DND-41 (cell line): ENCODE measurements around the gene CCNI2.

Source experiments
- ATAC-seq: fragments of 200-7000 bp; cut with Tn5 transposase; 3 replicates; pipeline ENCODE4 v1.9.1; 2021; ENCODE audit warnings: low read depth; ENCODE audit not compliant: insufficient read depth
- DNase-seq: peaks from one replicate; pipeline ENCODE4 v3.0.0-alpha.2; 2020
- H2AFZ ChIP-seq: 2 replicates; pipeline ENCODE4 v1.6.0; 2012; ENCODE audit warnings: low read depth, low read length
- H3K27ac ChIP-seq: 2 replicates; pipeline ENCODE4 v1.5.1; 2012; ENCODE audit warnings: low read length, inconsistent platforms
- H3K27me3 ChIP-seq: fragments of 200-600 bp; sonication (generic); 2 replicates; pipeline ENCODE4 v1.6.0; 2012; ENCODE audit warnings: low read length, mild to moderate bottlenecking, inconsistent platforms; ENCODE audit not compliant: insufficient read depth, poor library complexity
- H3K36me3 ChIP-seq: 2 replicates; pipeline ENCODE4 v1.5.1; 2012; ENCODE audit warnings: low read length, inconsistent platforms; ENCODE audit not compliant: insufficient read depth
- H3K4me1 ChIP-seq: 2 replicates; pipeline ENCODE4 v1.5.1; 2012; ENCODE audit warnings: mild to moderate bottlenecking, low read length; ENCODE audit not compliant: insufficient read depth
- H3K4me2 ChIP-seq: 2 replicates; pipeline ENCODE4 v1.6.0; 2012; ENCODE audit warnings: mild to moderate bottlenecking, moderate library complexity, low read length, inconsistent platforms; ENCODE audit not compliant: insufficient read depth
- H3K4me3 ChIP-seq, 2 experiments: fragments of 200-600 bp in 1 of 2; shearing (Covaris generic) in 1 of 2; 2 replicates each; pipeline ENCODE4 v1.5.1; 2012 to 2016; ENCODE audit warnings: inconsistent platforms in 2 of 2, low read length in 2 of 2, mild to moderate bottlenecking in 2 of 2, low read depth in 1 of 2, moderate library complexity in 1 of 2
- H3K79me2 ChIP-seq: 2 replicates; pipeline ENCODE4 v1.6.0; 2012; ENCODE audit warnings: low read length, inconsistent platforms; ENCODE audit not compliant: insufficient read depth
- H3K9ac ChIP-seq: 2 replicates; pipeline ENCODE4 v1.6.0; 2012; ENCODE audit warnings: low read depth, mild to moderate bottlenecking, inconsistent platforms, low read length, moderate library complexity
- H3K9me3 ChIP-seq: 2 replicates; pipeline ENCODE4 v1.5.1; 2012; ENCODE audit warnings: low read length, moderate library complexity, mild to moderate bottlenecking, inconsistent platforms; ENCODE audit not compliant: insufficient read depth, severe bottlenecking
- H4K20me1 ChIP-seq: 2 replicates; pipeline ENCODE4 v1.6.0; 2012; ENCODE audit warnings: low read length; ENCODE audit not compliant: insufficient read depth
- CTCF ChIP-seq: IDR thresholded peaks from 2 replicates; pipeline ENCODE4 v1.5.1; 2012; ENCODE audit warnings: borderline replicate concordance, low read length, moderate library complexity, mild to moderate bottlenecking; ENCODE audit not compliant: poor library complexity, severe bottlenecking; ENCODE audit errors: extremely low read depth
- EZH2 ChIP-seq: IDR thresholded peaks from 3 replicates; pipeline ENCODE4 v1.6.1; 2012; ENCODE audit warnings: borderline replicate concordance, low read depth, mild to moderate bottlenecking, moderate library complexity, low read length, inconsistent platforms; ENCODE audit not compliant: severe bottlenecking

The CCNI2 gene

GRCh38 chr5:132768485-132768868, 21.3 kb downstream of the CCNI2 start:
- H2AFZ ChIP-seq = no peak overlapping the region
- DNase-seq (no peak), ATAC-seq (no peak)
- H3K4me1 ChIP-seq = no peaks in the 10 kb centered on the region; the same call in 1 of the 2 replicates
- no peak overlapping the region for H3K4me3 ChIP-seq
- peaks cover 48% of the 10 kb centered on the region for H4K20me1 ChIP-seq
- no peak for TF ChIP-seq EZH2
- no peak for TF ChIP-seq CTCF
- H3K4me2 ChIP-seq = no peak overlapping the region
- H3K27me3 ChIP-seq = no peaks in the 10 kb centered on the region
- H3K9ac ChIP-seq = no peak overlapping the region
- no peaks in the 10 kb centered on the region for H3K9me3 ChIP-seq
- H3K79me2 ChIP-seq = peaks cover 30% of the 10 kb centered on the region
- H3K27ac ChIP-seq = no peak overlapping the region
- H3K36me3 ChIP-seq = peaks cover 17% of the 10 kb centered on the region

GRCh38 chr5:132770476-132771159, 23.4 kb downstream of the CCNI2 start:
- H3K27ac ChIP-seq = no peak overlapping the region
- no peak for ATAC-seq
- peaks cover 54% of the 10 kb centered on the region for H4K20me1 ChIP-seq
- H3K36me3 ChIP-seq = no peaks in the 10 kb centered on the region
- H3K9ac ChIP-seq = no peak overlapping the region
- H3K4me3 ChIP-seq = no peak overlapping the region
- H3K27me3 ChIP-seq = no peaks in the 10 kb centered on the region
- no peaks in the 10 kb centered on the region for H3K9me3 ChIP-seq
- TF ChIP-seq EZH2 (no peak), CTCF (no peak)
- no peak for DNase-seq
- H2AFZ ChIP-seq = no peak overlapping the region
- no peak overlapping the region for H3K4me2 ChIP-seq
- H3K4me1 ChIP-seq = peaks cover 7% of the 10 kb centered on the region
- H3K79me2 ChIP-seq = peaks cover 43% of the 10 kb centered on the region

GRCh38 chr5:132771503-132771998, 24.3 kb downstream of the CCNI2 start:
- no peak overlapping the region for H3K27ac ChIP-seq
- no peak for ATAC-seq
- H3K36me3 ChIP-seq = no peaks in the 10 kb centered on the region
- TF ChIP-seq CTCF (no peak), EZH2 (no peak)
- peaks cover 46% of the 10 kb centered on the region; the same call in 1 of the 2 replicates for H4K20me1 ChIP-seq
- DNase-seq = no peak
- no peak overlapping the region for H2AFZ ChIP-seq
- no peaks in the 10 kb centered on the region for H3K27me3 ChIP-seq
- H3K79me2 ChIP-seq = peaks cover 51% of the 10 kb centered on the region
- no peaks in the 10 kb centered on the region for H3K9me3 ChIP-seq
- no peak overlapping the region for H3K4me3 ChIP-seq
- peaks cover 17% of the 10 kb centered on the region for H3K4me1 ChIP-seq
- no peak overlapping the region for H3K4me2 ChIP-seq
- no peak overlapping the region for H3K9ac ChIP-seq
